Measurements from ENCODE around the gene DUSP18.

The DUSP18 gene

DNA sequence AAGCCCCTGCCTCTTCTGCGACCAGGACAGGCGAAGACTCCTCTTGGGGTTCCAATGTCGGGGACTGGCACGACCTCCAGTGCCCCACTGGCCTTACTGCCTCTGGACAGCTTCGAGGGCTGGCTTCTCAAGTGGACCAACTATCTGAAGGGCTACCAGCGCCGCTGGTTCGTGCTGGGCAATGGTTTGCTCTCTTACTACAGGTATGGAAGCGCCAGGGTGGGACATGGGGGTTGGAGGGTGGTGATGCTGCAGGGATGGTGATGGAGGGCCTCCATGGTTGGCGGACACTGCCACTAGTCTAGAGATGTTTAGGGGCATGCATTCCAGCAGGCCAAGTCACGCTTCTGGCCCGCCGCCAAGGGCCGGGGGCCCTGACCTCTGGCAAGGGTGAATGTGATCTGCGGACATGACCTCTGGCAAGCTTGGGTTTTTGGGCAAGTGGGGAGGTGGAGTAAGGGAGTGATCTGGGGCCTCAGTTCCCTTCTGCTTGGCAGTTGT lies 27.7 kb upstream of the DUSP18 start:
- H3K27me3 ChIP-seq (ENCODE audit: insufficient read depth, poor library complexity, severe bottlenecking) = no peaks in the 10 kb centered on the region
- TF ChIP-seq, protein P1, sequence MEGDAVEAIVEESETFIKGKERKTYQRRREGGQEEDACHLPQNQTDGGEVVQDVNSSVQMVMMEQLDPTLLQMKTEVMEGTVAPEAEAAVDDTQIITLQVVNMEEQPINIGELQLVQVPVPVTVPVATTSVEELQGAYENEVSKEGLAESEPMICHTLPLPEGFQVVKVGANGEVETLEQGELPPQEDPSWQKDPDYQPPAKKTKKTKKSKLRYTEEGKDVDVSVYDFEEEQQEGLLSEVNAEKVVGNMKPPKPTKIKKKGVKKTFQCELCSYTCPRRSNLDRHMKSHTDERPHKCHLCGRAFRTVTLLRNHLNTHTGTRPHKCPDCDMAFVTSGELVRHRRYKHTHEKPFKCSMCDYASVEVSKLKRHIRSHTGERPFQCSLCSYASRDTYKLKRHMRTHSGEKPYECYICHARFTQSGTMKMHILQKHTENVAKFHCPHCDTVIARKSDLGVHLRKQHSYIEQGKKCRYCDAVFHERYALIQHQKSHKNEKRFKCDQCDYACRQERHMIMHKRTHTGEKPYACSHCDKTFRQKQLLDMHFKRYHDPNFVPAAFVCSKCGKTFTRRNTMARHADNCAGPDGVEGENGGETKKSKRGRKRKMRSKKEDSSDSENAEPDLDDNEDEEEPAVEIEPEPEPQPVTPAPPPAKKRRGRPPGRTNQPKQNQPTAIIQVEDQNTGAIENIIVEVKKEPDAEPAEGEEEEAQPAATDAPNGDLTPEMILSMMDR (IDR thresholded peaks at IDR 0.05; ENCODE audit: poor library complexity, severe bottlenecking) = no peak
- peak overlapping the region; percentile 50 for H3K4me3 ChIP-seq (ENCODE audit: severe bottlenecking)
- ATAC-seq (ENCODE audit: low read depth) = no peak
- H3K9me3 ChIP-seq (ENCODE audit: severe bottlenecking) = no peaks in the 10 kb centered on the region
- H3K4me1 ChIP-seq (ENCODE audit: insufficient read depth, poor library complexity, severe bottlenecking) = peaks cover 3% of the 10 kb centered on the region
- H3K27ac ChIP-seq (ENCODE audit: poor library complexity, severe bottlenecking) = no peak overlapping the region
- DNase-seq (ENCODE audit: low spot score) = no peak
- no peaks in the 10 kb centered on the region for H3K36me3 ChIP-seq (ENCODE audit: low read depth)

DNA sequence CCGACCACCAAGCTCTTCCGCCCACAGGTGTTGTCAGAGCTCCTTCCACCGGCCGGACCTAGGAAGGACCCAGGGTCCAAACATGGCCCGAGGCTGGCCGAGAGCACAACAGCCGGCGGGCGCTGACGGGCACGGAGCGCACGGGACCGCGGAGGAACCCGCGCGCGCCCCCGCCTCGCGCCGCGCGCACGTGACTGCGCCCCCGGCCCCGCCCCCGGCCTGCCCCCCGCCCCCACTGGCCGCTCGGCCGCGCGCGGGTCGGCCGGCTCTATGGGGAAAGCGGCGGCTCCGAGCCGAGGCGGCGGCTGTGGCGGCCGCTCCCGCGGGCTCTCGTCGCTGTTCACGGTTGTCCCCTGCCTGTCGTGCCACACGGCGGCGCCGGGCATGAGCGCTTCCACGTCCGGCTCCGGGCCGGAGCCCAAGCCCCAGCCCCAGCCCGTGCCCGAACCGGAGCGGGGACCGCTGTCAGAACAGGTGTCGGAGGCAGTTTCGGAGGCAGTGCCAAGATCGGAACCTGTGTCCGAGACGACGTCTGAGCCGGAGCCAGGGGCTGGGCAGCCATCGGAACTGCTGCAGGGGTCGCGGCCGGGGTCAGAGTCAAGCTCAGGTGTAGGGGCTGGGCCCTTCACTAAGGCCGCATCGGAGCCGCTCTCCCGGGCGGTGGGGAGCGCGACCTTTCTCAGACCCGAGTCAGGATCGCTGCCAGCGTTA lies 27.1 kb upstream of the DUSP18 start, which contains the start of gene OSBP2:
TSS of gene OSBP2 (plus strand) at position 235 of the 711 bp plus-strand sequence. CDS start at position 271, 36 bp downstream.
- peak; percentile 68 for DNase-seq (ENCODE audit: low spot score)
- TF ChIP-seq, protein P1 (IDR thresholded peaks at IDR 0.05; ENCODE audit: poor library complexity, severe bottlenecking) = no peak
- H3K27ac ChIP-seq (ENCODE audit: poor library complexity, severe bottlenecking) = peak within 1 kb of the TSS; percentile 1

DNA sequence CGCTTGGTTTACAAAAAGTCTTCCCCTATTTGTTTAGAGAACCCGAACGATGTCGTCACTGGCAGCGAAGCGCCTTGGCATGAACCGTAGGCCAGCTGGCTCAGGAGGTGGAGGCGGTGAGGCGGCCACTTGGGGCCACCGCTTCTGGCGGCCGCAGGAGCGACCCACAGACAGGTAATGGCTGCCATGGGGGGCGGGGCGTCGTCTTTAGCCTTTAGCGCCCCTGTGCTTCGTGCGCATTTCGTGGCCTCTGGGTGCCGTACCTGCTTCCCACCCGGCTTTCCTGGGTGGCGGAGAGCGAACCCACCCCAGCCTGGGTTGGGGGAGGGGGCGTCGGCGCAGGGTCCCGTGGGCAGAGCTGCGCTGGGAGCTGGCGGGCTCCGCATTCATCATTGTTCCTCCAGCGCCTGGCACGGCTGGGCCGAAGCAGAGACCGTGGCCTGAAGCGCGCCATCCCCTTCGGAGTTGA lies 26.5 kb upstream of the DUSP18 start:
- peak; percentile 80 for ATAC-seq (ENCODE audit: low read depth)
- H3K27me3 ChIP-seq (ENCODE audit: insufficient read depth, poor library complexity, severe bottlenecking) = no peaks in the 10 kb centered on the region
- peak; percentile 69 for DNase-seq (ENCODE audit: low spot score)
- peaks cover 3% of the 10 kb centered on the region for H3K4me1 ChIP-seq (ENCODE audit: insufficient read depth, poor library complexity, severe bottlenecking)
- H3K9me3 ChIP-seq (ENCODE audit: severe bottlenecking) = no peaks in the 10 kb centered on the region
- TF ChIP-seq, protein P1 (IDR thresholded peaks at IDR 0.05; ENCODE audit: poor library complexity, severe bottlenecking) = no peak
- peak overlapping the region; percentile 75 for H3K4me3 ChIP-seq (ENCODE audit: severe bottlenecking)
- H3K27ac ChIP-seq (ENCODE audit: poor library complexity, severe bottlenecking) = peak overlapping the region; percentile 1
- no peaks in the 10 kb centered on the region for H3K36me3 ChIP-seq (ENCODE audit: low read depth)

More for the DNA sequence above, 27.1 kb upstream of the DUSP18 start, which contains the start of gene OSBP2:
- no peaks in the 10 kb centered on the region for H3K9me3 ChIP-seq (ENCODE audit: severe bottlenecking)
- peaks cover 3% of the 10 kb centered on the region for H3K4me1 ChIP-seq (ENCODE audit: insufficient read depth, poor library complexity, severe bottlenecking)
- H3K36me3 ChIP-seq (ENCODE audit: low read depth) = no peaks in the 10 kb centered on the region
- H3K4me3 ChIP-seq (ENCODE audit: severe bottlenecking) = peak within 1 kb of the TSS; percentile 75
- H3K27me3 ChIP-seq (ENCODE audit: insufficient read depth, poor library complexity, severe bottlenecking) = no peaks in the 10 kb centered on the region
- peak; percentile 36 for ATAC-seq (ENCODE audit: low read depth)

DNA sequence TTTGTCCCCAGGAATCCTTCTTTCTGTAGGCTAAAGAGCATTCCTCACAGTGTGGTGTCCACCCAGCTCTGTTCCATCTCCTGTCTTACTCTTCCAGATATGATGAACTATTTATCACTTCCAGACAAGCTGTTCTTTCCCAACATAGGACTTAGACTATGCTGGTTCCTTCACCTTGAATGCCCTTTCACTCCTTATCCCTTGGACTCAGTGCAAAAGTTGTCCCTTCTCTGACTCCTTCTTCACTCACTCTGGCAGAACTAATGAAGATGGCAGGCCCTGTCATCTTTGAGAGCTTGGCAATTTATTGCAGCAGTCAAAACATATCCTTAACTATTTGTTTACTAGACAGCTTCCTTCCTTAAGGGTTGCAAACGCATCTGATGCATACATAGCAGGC lies 23.5 kb upstream of the DUSP18 start:
- no peaks in the 10 kb centered on the region for H3K9me3 ChIP-seq (ENCODE audit: severe bottlenecking)
- ATAC-seq (ENCODE audit: low read depth) = no peak
- no peak for DNase-seq (ENCODE audit: low spot score)
- no peak overlapping the region for H3K4me3 ChIP-seq (ENCODE audit: severe bottlenecking)
- H3K4me1 ChIP-seq (ENCODE audit: insufficient read depth, poor library complexity, severe bottlenecking) = peaks cover 3% of the 10 kb centered on the region
- H3K27me3 ChIP-seq (ENCODE audit: insufficient read depth, poor library complexity, severe bottlenecking) = no peaks in the 10 kb centered on the region
- H3K27ac ChIP-seq (ENCODE audit: poor library complexity, severe bottlenecking) = no peak overlapping the region
- no peaks in the 10 kb centered on the region for H3K36me3 ChIP-seq (ENCODE audit: low read depth)
- TF ChIP-seq, protein P1 (IDR thresholded peaks at IDR 0.05; ENCODE audit: poor library complexity, severe bottlenecking) = no peak

DNA sequence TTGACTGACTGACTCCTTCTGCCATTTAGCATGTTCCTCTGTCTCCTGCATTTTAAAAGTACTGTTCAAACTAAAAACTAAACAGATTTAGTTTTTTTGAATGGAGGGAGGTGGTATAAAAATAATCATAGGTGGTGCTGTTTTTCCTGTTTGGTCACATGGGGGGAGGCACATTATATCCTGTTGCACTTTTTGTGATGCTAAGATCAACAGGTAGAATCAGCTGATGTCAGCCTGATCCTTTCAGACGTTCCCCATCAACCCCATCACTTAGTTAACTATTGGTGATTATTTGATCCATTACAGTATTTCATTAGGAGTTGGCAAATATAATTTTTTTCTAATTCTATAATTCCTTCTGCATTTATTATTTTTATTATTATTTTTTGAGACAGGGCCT lies 21.9 kb upstream of the DUSP18 start:
- Histone ChIP-seq H3K27me3 (ENCODE audit: insufficient read depth, poor library complexity, severe bottlenecking) (no peaks in the 10 kb centered on the region), H3K36me3 (ENCODE audit: low read depth) (no peaks in the 10 kb centered on the region), H3K9me3 (ENCODE audit: severe bottlenecking) (no peaks in the 10 kb centered on the region), H3K4me3 (ENCODE audit: severe bottlenecking) (no peak overlapping the region), H3K4me1 (ENCODE audit: insufficient read depth, poor library complexity, severe bottlenecking) (peaks cover 3% of the 10 kb centered on the region), H3K27ac (ENCODE audit: poor library complexity, severe bottlenecking) (no peak overlapping the region)
- DNase-seq (ENCODE audit: low spot score) (no peak), ATAC-seq (ENCODE audit: low read depth) (no peak)
- TF ChIP-seq, protein P1 (IDR thresholded peaks at IDR 0.05; ENCODE audit: poor library complexity, severe bottlenecking) = no peak

Data from RWPE2 (cell line).